GM19193 (cell line): ENCODE data around the gene TNRC6B.

Source experiments
- POLR2A ChIP-seq: IDR thresholded peaks from 4 replicates; pipeline ENCODE4 v1.6.1; 2011; ENCODE audit not compliant: insufficient read depth, insufficient read length; ENCODE audit errors: extremely low read depth

The TNRC6B gene

GRCh38 chr22:40335358-40335757, 157.6 kb downstream of the TNRC6B start:
- TF ChIP-seq POLR2A, result no peak

GRCh38 chr22:40340044-40340443, 162.3 kb downstream of the TNRC6B start:
- no peak for TF ChIP-seq POLR2A

GRCh38 chr22:40341604-40342003, 163.9 kb downstream of the TNRC6B start:
- no peak for TF ChIP-seq POLR2A

GRCh38 chr22:40342521-40342920, 164.8 kb downstream of the TNRC6B start:
- no peak for TF ChIP-seq POLR2A

GRCh38 chr22:40345271-40345670, 167.5 kb downstream of the TNRC6B start:
- no peak for TF ChIP-seq POLR2A

- no peak for TF ChIP-seq POLR2A
These were observed 168.1 kb downstream of the TNRC6B start for GRCh38 chr22:40345815-40346184.

- TF ChIP-seq POLR2A, result peak; percentile 98
These were observed 168.7 kb downstream of the TNRC6B start, which contains the start of gene ADSL for GRCh38 chr22:40346185-40347118. Gene ADSL (plus strand): TSS chr22:40346500. CDS start chr22:40346559, 59 bp downstream.

- no peak for TF ChIP-seq POLR2A
These were observed 169.6 kb downstream of the TNRC6B start for GRCh38 chr22:40347300-40347699.

- no peak for TF ChIP-seq POLR2A
These were observed 170.4 kb downstream of the TNRC6B start for GRCh38 chr22:40348025-40348658.

- TF ChIP-seq POLR2A, result no peak
These were observed 175.0 kb downstream of the TNRC6B start for GRCh38 chr22:40352763-40353162.

GRCh38 chr22:40361100-40361499, 183.4 kb downstream of the TNRC6B start:
- no peak for TF ChIP-seq POLR2A

GRCh38 chr22:40363059-40363458, 185.3 kb downstream of the TNRC6B start:
- no peak for TF ChIP-seq POLR2A

GRCh38 chr22:40364431-40364830, 186.7 kb downstream of the TNRC6B start:
- TF ChIP-seq POLR2A, result no peak

- TF ChIP-seq POLR2A, result no peak
These were observed 188.3 kb downstream of the TNRC6B start for GRCh38 chr22:40366068-40366467.

- TF ChIP-seq POLR2A, result no peak
These were observed 189.6 kb downstream of the TNRC6B start for GRCh38 chr22:40367342-40367741.

- no peak for TF ChIP-seq POLR2A
These were observed 190.3 kb downstream of the TNRC6B start for GRCh38 chr22:40368016-40368415.
